Mucosa of rectum (tissue), 2 donors: ENCODE measurements around the gene LIPA.

ENCODE experiments used
- H3K27ac ChIP-seq, 2 donors: one replicate each; pipeline ENCODE4 v1.7.0; 2013; ENCODE audit warnings: inconsistent platforms in 2 of 2, low read depth in 2 of 2, low read length in 2 of 2
- H3K27me3 ChIP-seq, 2 donors: one replicate each; pipeline ENCODE4 v1.7.0; 2013; ENCODE audit warnings: low read length in 2 of 2; ENCODE audit not compliant: control insufficient read depth in 2 of 2, insufficient read depth in 2 of 2
- H3K36me3 ChIP-seq, 2 donors: one replicate each; pipeline ENCODE4 v1.7.0; 2013; ENCODE audit warnings: low read length in 2 of 2; ENCODE audit not compliant: control insufficient read depth in 2 of 2, insufficient read depth in 2 of 2
- H3K4me1 ChIP-seq, 2 donors: one replicate each; pipeline ENCODE4 v1.7.0; 2013; ENCODE audit warnings: low read length in 2 of 2, mild to moderate bottlenecking in 1 of 2; ENCODE audit not compliant: control insufficient read depth in 2 of 2, insufficient read depth in 2 of 2
- H3K4me3 ChIP-seq, 2 donors: one replicate each; pipeline ENCODE4 v1.7.0; 2013; ENCODE audit warnings: low read length in 2 of 2
- H3K9ac ChIP-seq, 2 donors: one replicate each; pipeline ENCODE4 v1.7.0; 2013; ENCODE audit warnings: low read length in 2 of 2, low read depth in 1 of 2, mild to moderate bottlenecking in 1 of 2
- H3K9me3 ChIP-seq, 2 donors: one replicate each; pipeline ENCODE4 v1.7.0; 2013; ENCODE audit warnings: low read length in 2 of 2; ENCODE audit not compliant: control insufficient read depth in 2 of 2
- donor health status: healthy.
- donor health status: Normal muscosa, but diverticular disease.

The LIPA gene

DNA sequence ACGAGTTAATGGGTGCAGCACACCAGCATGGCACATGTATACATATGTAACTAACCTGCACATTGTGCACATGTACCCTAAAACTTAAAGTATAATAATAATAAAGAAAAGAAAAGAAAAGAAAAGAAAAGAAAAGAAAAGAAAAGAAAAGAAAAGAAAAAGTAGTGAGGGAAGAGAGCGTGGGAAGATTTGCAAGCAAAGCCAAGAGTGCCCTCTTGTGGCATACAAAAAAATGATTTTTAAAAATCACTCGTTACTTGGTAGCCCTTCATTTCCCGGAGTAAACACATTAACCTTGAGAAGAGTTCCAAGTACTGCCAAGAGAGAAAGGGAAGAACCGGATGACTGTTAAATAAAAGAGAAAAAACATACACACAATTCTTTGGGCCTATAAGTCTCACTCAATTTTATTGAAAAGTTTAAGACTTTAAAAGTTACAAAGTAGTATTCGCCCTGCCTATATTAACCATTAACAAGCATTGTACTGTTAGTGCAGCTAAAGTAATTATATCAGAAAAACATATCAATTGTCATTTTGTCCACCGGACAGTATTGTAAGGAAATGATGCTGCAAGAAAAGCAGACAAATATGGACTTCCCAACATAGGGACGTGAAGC, 38.3 kb downstream of the LIPA start:
- H3K27ac ChIP-seq = no peak overlapping the region
- H3K9ac ChIP-seq = no peak overlapping the region
- peaks cover 5 to 7% of the 10 kb centered on the region in 2 donors for H3K4me1 ChIP-seq
- peaks cover 5 to 13% of the 10 kb centered on the region in 2 donors for H3K27me3 ChIP-seq
- no peaks in the 10 kb centered on the region for H3K9me3 ChIP-seq
- no peak overlapping the region for H3K4me3 ChIP-seq
- H3K36me3 ChIP-seq = no peaks in the 10 kb centered on the region

DNA sequence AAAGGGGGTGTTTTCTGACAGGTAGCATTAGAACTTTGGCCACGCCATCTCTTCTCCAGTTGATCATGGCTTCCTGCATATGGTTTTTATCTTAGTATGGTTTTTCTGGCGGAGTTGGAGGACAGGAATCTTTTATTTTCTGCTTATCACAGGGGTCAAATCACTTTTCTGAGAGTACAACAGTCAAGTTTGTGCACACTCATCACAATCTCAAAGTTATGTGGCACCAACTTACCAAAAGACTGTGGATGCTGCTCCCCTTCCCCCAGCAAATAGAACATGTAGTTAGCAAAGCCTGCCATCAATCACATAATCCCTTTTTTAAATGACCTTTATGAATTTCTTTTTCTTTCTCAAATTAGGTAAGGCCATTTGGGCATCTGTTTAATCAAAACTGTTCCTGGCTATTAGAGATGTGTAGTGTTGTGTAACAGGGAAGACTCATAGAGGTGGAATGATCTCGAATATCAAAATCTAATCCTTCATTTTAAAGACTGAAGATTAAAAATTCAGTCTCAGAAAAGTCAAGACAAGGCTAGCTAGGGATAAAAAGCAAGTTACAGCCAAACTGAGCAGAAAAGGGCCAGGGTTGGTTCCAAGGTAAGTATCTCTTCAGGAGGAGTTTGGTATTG, 40.7 kb downstream of the LIPA start:
- no peak overlapping the region for H3K4me3 ChIP-seq
- no peak overlapping the region for H3K9ac ChIP-seq
- H3K27me3 ChIP-seq = peaks cover 24 to 33% of the 10 kb centered on the region in 2 donors
- no peaks in the 10 kb centered on the region for H3K36me3 ChIP-seq
- peaks cover 6 to 19% of the 10 kb centered on the region in 2 donors for H3K4me1 ChIP-seq
- H3K27ac ChIP-seq = no peak overlapping the region
- H3K9me3 ChIP-seq = no peaks in the 10 kb centered on the region

DNA sequence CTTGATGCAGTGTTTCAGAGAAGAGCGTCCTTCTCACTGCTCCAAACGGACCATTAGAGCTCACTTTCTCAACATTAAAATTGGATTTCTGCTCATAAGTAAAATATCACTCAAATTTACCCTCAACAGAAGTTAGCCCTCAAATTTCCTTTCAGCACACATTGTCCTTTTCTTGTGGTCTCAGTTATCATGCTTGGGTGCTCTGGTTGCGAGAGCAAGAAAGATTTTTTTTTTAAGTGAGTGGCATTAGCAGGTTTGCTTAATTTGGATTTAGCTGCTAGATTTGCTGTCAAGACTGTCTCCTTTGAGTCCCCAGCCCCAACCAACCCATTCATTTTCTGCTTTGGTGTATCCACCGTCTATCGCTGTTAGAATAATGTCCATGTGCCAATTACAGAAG, 41.9 kb downstream of the LIPA start:
- no peak overlapping the region for H3K27ac ChIP-seq
- H3K36me3 ChIP-seq = no peaks in the 10 kb centered on the region
- peaks cover 34 to 43% of the 10 kb centered on the region in 2 donors for H3K27me3 ChIP-seq
- no peaks in the 10 kb centered on the region for H3K9me3 ChIP-seq
- no peak overlapping the region for H3K9ac ChIP-seq
- no peak overlapping the region for H3K4me3 ChIP-seq
- H3K4me1 ChIP-seq = peaks cover 6 to 19% of the 10 kb centered on the region in 2 donors

DNA sequence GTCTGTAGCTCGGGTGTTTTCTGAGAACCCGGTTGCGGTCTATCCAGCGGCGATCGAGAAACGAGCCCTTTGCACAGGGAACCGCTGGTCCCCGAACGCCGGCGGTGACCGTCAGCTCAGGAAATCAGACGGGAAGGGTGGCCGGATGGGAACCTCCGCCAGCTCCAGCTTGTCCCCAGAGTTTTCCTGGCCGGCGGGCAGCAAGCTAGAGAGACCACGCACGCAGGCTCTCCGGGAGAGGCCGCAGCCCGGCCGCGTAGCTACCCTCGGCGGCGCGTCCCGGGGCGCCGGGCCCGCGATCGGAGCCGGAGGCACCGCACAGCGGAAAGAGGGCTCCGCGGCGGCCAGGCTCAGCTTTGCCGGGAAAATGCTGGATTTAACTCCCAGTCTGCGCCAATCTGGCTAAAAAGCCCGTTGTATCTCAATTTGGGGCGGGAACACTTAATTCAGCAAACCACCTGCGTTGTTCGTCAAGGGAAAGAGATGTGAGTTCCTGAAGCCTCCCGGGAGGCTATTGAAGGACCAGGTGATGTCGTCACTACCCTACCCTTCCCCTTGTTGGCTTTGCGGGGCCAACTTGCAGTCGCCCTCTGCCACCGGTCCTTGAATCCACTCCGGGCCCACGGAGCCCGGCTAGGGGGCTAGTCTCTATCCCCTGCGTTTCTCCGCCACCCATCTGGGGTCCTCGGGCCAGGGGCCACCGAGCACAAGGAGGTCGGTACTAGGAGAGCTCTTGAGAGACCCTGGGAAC, 43.6 kb downstream of the LIPA start:
- H3K9me3 ChIP-seq = no peaks in the 10 kb centered on the region
- H3K36me3 ChIP-seq = no peaks in the 10 kb centered on the region
- peak overlapping the region; percentile 60 to 69 for H3K4me3 ChIP-seq
- peaks cover 6 to 19% of the 10 kb centered on the region in 2 donors for H3K4me1 ChIP-seq
- H3K9ac ChIP-seq = peak overlapping the region; percentile 47 to 57
- peak overlapping the region; percentile 43 to 52 for H3K27ac ChIP-seq
- peaks cover 45 to 52% of the 10 kb centered on the region in 2 donors for H3K27me3 ChIP-seq

DNA sequence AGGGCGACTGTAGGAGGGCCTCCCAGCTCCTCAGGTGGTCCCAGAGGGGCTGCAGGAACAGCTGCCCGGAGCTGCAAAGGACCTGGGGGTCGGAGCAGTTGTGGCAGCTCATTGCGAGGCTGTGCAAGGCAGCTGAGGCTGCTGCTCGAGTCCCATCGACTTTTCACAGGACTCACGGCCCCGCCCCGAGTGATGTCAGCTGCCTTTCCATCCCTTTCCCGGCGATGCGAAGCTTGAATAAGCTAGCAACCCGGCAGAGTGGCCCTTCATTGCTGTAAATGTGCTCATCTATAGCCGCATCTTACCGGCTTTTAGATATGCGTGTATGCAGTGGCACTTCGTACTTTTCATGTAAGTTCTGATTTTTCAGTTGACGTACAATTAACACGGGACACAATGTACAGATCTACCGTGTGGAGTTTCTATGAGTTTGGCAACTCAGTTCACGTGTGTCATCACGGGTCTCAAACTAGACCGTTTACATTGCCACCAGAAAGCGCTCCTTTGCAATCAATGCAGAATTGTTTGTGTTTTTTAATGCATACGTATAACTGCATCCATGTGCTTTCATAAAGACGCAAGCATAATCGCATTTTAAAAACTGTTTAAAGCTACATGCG, 44.3 kb downstream of the LIPA start, which contains the start of gene CH25H:
TSS of gene CH25H (minus strand) at position 137 of the 620 bp plus-strand sequence. CDS start at position 112, 25 bp downstream.
- Histone ChIP-seq H3K4me1 (peaks cover 6 to 19% of the 10 kb centered on the region in 2 donors), H3K36me3 (no peaks in the 10 kb centered on the region), H3K9me3 (no peaks in the 10 kb centered on the region), H3K27me3 (peaks cover 45 to 58% of the 10 kb centered on the region in 2 donors), H3K4me3 (peak within 1 kb of the TSS; percentile 60 to 69), H3K27ac (peak within 1 kb of the TSS; percentile 43 to 52), H3K9ac (peak within 1 kb of the TSS; percentile 48 to 57)

DNA sequence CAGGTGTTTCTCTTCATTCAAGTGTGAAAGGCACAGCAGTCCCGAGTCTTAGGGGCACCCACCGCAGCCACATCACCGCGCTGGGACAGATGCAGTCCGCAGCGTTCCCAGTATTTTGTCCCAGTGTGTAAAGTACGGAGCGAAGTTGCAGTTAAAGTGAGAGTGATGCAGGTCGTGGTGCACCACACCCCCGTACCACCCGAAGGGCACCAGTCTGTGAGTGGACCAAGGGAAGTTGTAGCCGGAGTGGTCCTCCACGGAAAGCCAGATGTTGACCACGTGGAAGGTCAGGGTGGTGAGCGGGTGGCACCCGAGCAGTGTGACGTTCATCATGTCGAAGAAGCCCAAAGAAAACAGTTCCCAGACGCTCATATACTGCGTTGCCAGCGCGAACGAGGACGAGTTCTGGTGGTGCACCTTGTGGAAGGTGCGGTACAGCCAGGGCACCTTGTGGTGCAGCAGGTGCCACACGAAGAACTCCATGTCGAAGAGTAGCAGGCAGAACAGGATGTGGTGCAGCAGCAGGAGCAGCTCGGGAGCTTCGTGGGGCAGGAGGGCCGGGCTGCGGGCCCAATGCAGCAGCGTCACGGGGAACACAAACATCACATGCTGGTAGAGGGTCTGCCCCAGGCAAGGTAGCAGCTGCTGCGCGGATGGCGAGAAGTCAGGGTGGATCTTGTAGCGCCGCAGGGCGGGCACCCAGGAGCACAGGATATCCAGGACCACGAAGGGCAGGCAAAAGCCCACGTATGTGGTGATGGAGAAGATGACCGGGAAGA, 45.0 kb downstream of the LIPA start:
- H3K27me3 ChIP-seq = peaks cover 45 to 60% of the 10 kb centered on the region in 2 donors

DNA sequence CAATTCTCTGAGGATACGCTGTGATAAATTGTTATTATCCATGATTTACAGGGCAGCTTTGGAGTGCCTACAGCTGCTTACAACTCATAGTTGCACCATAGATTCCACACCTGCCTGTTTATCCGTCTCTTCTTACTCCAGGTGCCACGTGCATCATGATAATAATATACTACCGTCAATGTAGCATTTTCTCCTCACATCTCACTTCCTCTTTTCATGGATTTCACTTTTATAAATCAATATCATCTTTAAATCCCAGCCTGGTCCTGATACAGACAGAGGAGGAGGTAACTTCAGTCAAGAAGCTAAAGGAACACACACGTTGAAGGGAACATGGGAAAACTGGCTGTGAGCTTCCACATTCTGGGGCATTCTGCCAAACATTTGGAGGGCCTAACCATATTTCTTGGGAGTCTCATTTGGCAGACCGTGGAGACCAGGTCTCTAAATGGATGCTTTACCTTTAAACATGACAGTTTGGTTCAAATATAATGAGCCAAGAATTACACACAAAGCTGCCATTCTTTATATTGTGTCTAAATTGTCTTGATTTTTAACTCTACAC, 46.9 kb downstream of the LIPA start:
- H3K27me3 ChIP-seq = peaks cover 48 to 52% of the 10 kb centered on the region in 2 donors
- H3K4me3 ChIP-seq = no peak overlapping the region
- H3K9me3 ChIP-seq = no peaks in the 10 kb centered on the region

More for the DNA sequence above, 45.0 kb downstream of the LIPA start:
- Histone ChIP-seq H3K36me3 (no peaks in the 10 kb centered on the region), H3K27ac (peak overlapping the region; percentile 11 to 52), H3K4me1 (peaks cover 6 to 19% of the 10 kb centered on the region in 2 donors), H3K9me3 (no peaks in the 10 kb centered on the region), H3K9ac (peak overlapping the region; percentile 48 to 57), H3K4me3 (peak overlapping the region; percentile 60 to 69)

DNA sequence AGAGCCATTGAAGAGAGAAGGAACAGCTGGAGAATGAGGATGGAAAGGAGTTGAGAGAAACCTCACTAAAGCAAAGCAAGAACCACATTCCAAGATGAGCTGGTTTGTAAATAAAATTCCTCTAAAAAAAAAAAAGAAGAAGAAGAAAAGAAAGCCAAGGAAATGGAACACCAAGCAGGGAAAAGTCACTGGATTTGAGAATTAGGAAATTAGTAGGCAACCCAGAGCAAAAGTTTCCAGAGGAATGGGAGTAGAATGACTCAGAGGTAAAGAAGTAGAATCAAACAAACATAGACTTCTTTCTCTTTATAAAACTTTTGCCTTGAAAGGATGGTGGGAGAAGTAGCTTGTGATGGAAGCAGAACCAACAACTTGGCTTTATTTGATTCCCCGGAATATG, 48.3 kb downstream of the LIPA start:
- Histone ChIP-seq H3K27me3 (peaks cover 42 to 46% of the 10 kb centered on the region in 2 donors), H3K9ac (no peak overlapping the region), H3K36me3 (no peaks in the 10 kb centered on the region), H3K27ac (no peak overlapping the region), H3K4me1 (peaks cover 6 to 18% of the 10 kb centered on the region in 2 donors), H3K4me3 (no peak overlapping the region), H3K9me3 (no peaks in the 10 kb centered on the region)

More for the DNA sequence above, 46.9 kb downstream of the LIPA start:
- H3K4me1 ChIP-seq = peaks cover 6 to 19% of the 10 kb centered on the region in 2 donors
- H3K36me3 ChIP-seq = no peaks in the 10 kb centered on the region
- H3K9ac ChIP-seq = no peak overlapping the region
- H3K27ac ChIP-seq = no peak overlapping the region

DNA sequence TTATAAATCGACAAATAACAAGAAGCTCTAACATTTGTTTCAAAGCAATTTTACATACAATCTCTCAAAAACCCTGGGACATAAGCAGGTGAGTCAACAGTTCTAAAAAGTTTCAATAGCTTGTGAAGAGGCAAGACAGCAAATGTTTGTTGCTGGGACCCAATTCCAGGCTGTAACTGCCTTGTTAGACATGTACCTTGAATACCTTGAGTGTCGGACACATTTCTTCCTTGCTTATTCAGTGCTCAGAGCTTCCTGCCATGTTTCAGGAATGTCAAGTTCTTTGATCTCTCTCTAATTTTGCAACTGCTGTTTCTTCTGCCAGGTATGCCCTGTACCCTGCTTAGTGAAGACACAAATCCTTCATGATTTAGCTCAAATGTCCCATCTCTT, 49.5 kb downstream of the LIPA start:
- peaks cover 32 to 35% of the 10 kb centered on the region in 2 donors for H3K27me3 ChIP-seq
- H3K4me1 ChIP-seq = peaks cover 3 to 8% of the 10 kb centered on the region in 2 donors
- H3K9ac ChIP-seq = no peak overlapping the region
- H3K9me3 ChIP-seq = no peaks in the 10 kb centered on the region
- no peaks in the 10 kb centered on the region for H3K36me3 ChIP-seq
- no peak overlapping the region for H3K4me3 ChIP-seq
- H3K27ac ChIP-seq = no peak overlapping the region
